HG02678 (cell line): ENCODE results near the gene TMEM59L.

ENCODE experiments used
- ATAC-seq: cut with Tn5 transposase; IDR thresholded peaks from one replicate; pipeline ENCODE4 v1.9.1; 2021; ENCODE audit warnings: mild to moderate bottlenecking, moderate library complexity; ENCODE audit not compliant: unreplicated experiment

TMEM59L gene

GRCh38 chr19:18656337-18657086, 43.8 kb downstream of the TMEM59L start:
- ATAC-seq: no peak

GRCh38 chr19:18657590-18658365, 45.1 kb downstream of the TMEM59L start:
- no peak for ATAC-seq

GRCh38 chr19:18658366-18658855, 45.7 kb downstream of the TMEM59L start:
- no peak for ATAC-seq

- ATAC-seq: no peak
Measured at GRCh38 chr19:18659281-18660050, 46.8 kb downstream of the TMEM59L start.

GRCh38 chr19:18660051-18660910, 47.6 kb downstream of the TMEM59L start:
- ATAC-seq: no peak

GRCh38 chr19:18660939-18661670, 48.4 kb downstream of the TMEM59L start:
- ATAC-seq: no peak

GRCh38 chr19:18662972-18663732, 50.5 kb downstream of the TMEM59L start:
- no peak for ATAC-seq

- no peak for ATAC-seq
Measured at GRCh38 chr19:18663940-18664530, 51.4 kb downstream of the TMEM59L start.

GRCh38 chr19:18665771-18666202, 53.1 kb downstream of the TMEM59L start:
- ATAC-seq: no peak

GRCh38 chr19:18666317-18666716, 53.6 kb downstream of the TMEM59L start:
- ATAC-seq: no peak

- ATAC-seq: no peak
Measured at GRCh38 chr19:18666784-18667183, 54.1 kb downstream of the TMEM59L start.

- ATAC-seq: no peak
Measured at GRCh38 chr19:18667531-18668251, 55.0 kb downstream of the TMEM59L start.

GRCh38 chr19:18668252-18668631, 55.6 kb downstream of the TMEM59L start:
- ATAC-seq: no peak

- no peak for ATAC-seq
Measured at GRCh38 chr19:18668744-18669523, 56.3 kb downstream of the TMEM59L start.

- ATAC-seq: no peak
Measured at GRCh38 chr19:18669524-18669817, 56.8 kb downstream of the TMEM59L start.

GRCh38 chr19:18669883-18670282, 57.2 kb downstream of the TMEM59L start:
- no peak for ATAC-seq

GRCh38 chr19:18670312-18670711, 57.6 kb downstream of the TMEM59L start:
- no peak for ATAC-seq
